ENCODE results near the gene TRMT2A.
"Not testable (repeated sequence)": the region's sequence is repeated elsewhere in the genome, so short reads cannot be mapped to it uniquely, and the experiment has no call there.

Gene TRMT2A

GRCh38 chr22:20088263-20088648 is 28.8 kb downstream of the TRMT2A start:
- no peak for DNase-seq (ENCODE audit: extremely low read depth in 1 of 2, low read depth in 1 of 2)

GRCh38 chr22:20087319-20088262 is 29.4 kb downstream of the TRMT2A start:
- DNase-seq (ENCODE audit: extremely low read depth in 1 of 2, low read depth in 1 of 2): no peak

DNA sequence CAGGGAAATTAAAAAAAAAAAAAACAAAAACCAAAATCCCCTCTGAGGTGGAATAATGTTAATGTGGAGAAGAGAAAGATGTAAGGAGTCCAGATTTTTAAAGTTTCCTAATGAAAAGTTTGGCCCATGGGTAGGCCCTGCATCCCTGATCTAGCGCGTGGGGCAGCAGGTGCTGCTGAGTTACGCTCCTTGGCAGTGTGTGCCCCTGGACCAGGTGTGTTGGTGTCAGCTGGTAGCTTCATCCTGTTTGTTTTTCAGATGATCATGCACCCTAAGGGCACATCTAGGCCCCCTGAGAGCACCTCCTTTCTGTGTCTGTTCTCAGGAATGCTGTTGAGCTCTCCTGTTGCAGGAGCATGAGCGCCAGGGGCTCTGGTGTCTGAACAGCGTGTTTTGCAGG is 30.3 kb downstream of the TRMT2A start:
- DNase-seq (ENCODE audit: extremely low read depth in 1 of 2, low read depth in 1 of 2): no peak

- DNase-seq (ENCODE audit: extremely low read depth in 1 of 2, low read depth in 1 of 2): no peak
Observed at GRCh38 chr22:20086101-20086599, 30.9 kb downstream of the TRMT2A start.

DNA sequence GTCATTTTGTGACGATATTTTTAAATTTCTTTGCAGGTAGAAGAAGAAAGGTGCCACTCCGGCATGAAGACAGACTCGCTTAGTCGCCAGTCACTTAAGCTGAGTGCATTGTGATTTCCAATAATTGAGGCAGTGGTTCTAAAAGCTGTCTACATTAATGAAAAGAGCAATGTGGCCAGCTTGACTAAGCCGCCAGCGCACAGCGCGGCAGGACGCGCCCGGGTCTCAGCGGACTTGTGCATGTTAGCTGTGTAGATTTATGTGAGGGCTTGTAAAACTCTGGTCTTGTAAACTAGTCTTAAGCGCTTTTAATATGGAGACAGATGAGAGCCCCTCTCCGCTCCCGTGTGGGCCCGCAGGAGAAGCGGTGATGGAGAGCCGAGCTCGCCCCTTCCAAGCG is 31.4 kb downstream of the TRMT2A start:
- DNase-seq (ENCODE audit: extremely low read depth in 1 of 2, low read depth in 1 of 2): no peak

- DNase-seq (ENCODE audit: extremely low read depth in 1 of 2, low read depth in 1 of 2): no peak
Observed at GRCh38 chr22:20084547-20085413, 32.2 kb downstream of the TRMT2A start.

DNA sequence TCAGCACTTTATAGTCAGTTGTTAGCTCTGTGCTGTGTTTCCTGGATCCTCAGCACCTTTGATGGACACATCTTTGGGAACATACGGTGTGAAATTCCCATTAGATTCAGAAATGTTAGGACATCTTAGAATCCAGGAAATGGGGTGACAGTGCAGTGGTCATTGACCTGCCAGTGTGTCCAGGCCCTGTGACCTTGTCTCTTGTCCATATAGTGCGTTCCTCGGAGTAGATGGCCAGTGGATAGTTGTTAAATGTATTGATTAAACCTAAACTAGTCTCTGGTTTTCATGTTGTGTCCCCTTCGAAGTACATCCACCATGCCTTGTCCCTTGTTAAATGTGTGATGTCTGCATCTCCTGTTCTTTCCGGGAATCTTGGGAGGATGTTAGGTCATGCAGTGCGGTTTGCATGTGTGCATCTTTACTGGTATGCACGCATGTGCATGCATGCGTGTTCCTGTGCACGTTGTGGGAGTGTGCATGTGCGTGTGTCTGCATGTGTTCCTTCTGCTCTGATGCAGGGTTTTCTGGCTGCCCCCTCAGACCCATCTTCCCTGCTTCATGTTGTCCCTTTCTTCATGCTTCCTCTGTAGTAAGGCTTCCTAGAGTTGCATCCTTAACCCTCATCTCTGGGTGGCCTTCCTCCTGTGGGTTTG is 33.0 kb downstream of the TRMT2A start:
- DNase-seq (ENCODE audit: extremely low read depth in 1 of 2, low read depth in 1 of 2): no peak

- DNase-seq (ENCODE audit: extremely low read depth in 1 of 2, low read depth in 1 of 2): no peak
Observed at GRCh38 chr22:20083157-20083890, 33.7 kb downstream of the TRMT2A start.

DNA sequence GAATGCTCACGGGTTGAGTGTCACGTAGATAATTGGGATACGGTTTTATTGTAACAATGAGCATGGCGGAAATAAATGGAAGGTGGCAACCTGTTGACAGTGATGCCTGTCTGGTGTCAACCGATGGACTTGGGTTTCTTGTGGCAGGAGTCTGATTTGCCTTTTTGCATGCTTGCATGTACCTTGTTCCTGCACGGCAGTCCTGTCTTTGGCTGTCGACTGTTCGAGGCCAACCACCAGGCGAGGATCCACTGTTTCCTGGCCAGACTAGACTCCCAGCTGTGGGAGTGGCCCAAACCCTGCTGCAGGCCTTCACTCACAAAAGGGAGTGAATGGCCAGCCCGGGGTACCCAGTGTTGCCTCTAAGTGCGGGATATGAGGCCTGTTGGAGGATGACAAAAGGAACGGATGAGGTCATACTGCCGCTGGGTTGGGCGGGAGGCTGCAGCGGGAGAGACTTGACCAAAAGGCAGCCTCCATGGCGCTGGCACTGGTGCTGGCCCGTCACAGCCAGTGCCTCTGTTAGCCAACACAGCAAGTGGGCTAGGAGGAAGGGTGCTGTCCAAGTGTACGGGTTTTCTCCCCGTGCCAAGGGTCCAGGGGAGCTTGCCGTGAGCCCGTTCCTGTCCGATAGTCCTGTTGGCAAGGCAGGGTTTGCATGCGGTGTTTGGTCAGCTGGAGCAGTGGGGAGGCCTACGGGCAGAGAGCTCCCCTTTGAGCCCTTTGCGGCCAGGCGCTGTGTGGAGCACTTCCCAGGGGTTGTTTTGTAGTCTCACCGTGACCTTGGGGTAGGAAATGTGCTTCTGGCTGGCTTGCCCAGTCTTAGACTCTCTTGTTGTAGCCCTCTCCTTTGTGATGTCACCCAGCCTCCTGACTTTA is 36.0 kb downstream of the TRMT2A start:
- no peak for DNase-seq (ENCODE audit: extremely low read depth in 1 of 2, low read depth in 1 of 2)

GRCh38 chr22:20080445-20080775 is 36.6 kb downstream of the TRMT2A start:
- peak; percentile 45 to 47 for DNase-seq (ENCODE audit: extremely low read depth in 1 of 2, low read depth in 1 of 2)

GRCh38 chr22:20079745-20080444 is 37.1 kb downstream of the TRMT2A start, which contains the start of gene DGCR8:
TSS of gene DGCR8 (plus strand) at chr22:20080241. CDS start at chr22:20085964, 5,723 bp downstream.
- peak; percentile 22 to 60 for DNase-seq (ENCODE audit: extremely low read depth in 1 of 2, low read depth in 1 of 2)

DNA sequence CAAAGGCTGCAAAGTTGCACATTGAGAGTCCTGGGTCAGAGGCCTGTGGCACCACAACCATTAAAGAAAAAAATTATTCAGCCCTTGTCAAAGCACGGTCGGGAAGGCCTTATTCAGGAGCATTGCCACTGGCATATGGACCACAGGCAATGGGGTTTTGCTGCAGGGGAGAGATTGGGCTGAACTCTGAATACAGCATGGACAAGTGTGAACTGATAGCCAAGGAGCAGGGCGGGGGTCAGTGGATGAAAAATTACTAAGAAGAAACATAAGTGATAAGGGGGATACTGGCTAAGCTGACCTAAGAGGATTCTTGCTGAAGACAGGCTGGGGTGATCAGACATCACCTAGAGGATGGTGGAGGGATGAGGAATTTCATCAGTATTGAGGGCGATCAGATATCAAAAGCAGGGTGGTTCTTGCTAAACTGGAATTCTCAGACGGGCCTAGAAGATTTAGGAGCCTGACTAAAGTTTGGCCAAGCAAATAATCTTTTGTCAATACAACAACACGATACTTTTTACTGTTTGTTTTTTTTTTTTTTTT is 40.3 kb downstream of the TRMT2A start:
- DNase-seq (ENCODE audit: extremely low read depth in 1 of 2, low read depth in 1 of 2): no peak

DNA sequence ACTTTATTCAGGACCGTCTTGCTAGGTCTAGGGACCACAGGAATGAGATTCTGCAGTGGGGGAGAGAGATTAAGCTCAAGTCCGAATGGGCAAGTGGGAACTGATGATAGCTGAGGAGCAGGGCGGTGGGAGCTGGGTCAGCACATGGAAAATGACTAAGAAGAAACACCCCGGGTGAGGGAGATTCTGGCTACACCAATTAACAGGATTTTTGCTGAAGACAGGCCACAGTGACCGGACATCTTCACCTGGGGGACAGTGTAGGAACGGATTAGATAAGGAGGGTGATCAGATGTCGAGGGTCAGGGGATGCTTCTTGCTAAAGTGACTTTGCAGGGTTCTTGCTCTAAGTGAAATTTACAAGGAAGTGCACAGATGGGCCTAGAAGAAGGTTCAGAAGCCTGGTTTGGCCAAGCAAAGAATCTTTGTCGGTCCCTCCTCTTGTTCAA is 45.5 kb downstream of the TRMT2A start:
- no peak for DNase-seq (ENCODE audit: extremely low read depth in 1 of 2, low read depth in 1 of 2)

DNA sequence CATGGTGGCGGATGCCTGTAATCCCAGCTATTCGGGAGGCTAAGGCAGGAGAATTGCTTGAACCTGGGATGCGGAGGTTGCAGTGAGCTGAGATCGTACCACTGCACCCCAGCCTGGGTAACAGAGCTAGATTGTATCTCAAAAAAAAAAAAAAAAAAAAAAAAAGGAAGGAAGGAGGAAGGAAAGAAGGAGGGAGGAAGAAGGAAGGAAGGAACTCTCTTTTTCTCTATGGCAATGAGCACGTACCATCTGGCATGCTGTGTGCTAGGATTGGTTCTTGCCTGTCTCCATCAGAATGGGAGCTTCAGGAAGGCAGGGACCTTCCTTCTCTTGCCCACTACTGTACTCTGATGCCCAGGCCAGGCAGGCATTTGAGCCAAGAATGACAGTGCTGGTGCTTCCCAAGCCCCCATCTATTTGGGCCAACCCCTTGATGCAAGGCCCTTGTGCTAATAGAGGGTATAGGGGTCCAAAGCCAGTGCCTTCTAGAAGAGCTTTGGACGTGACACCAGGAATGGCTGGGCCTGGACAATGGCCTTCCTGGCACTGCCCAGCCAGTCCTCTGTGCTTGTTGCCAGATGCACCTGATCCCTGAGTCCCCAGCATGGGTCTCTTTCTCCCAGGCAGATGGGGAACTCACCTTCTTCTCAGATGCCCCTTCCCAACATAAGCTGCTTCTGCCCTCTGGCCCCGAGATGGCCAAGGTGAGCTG is 47.5 kb downstream of the TRMT2A start:
- DNase-seq (ENCODE audit: extremely low read depth in 1 of 2, low read depth in 1 of 2): no peak

GRCh38 chr22:20068640-20069039 is 48.4 kb downstream of the TRMT2A start:
- no peak for DNase-seq (ENCODE audit: extremely low read depth in 1 of 2, low read depth in 1 of 2)

GRCh38 chr22:20067384-20067682 is 49.7 kb downstream of the TRMT2A start:
- not testable (repeated sequence) for DNase-seq (ENCODE audit: extremely low read depth in 1 of 2, low read depth in 1 of 2)

DNA sequence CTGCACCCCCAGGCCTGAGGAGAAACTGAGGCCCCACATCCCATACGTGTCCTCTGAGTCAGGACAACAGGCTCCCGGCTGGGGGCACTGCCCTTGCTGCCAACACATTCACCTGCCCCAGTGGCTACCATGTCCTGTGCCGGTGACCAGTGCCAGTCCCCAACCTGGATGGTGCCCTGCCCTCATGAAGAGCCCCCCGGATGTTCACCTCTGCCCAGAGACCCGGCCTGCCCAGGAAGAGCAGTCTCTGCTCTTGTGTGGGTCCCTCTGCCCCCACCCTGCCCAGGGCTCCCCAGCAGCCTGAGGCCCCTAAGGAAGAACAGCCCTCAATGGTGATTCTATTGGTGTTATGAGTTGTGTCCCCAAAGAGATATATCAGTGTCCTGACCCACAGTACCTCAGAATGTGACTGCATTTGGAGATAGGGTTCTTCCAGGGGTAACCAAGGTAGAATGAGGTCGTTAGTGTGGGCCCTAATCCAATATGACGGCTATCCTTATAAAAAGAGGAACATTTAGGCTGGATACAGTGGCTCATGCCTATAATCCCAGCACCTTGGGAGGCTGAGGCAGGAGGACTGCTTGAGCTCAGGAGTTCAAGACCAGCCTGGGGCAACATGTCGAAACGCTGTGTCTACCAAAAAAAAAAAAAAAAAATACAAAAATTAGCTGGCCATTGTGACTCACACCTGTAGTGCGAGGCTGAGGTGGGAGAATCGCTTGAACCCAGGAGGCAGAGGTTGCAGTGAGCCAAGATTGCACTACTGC is 50.2 kb downstream of the TRMT2A start:
- no peak for DNase-seq (ENCODE audit: extremely low read depth in 1 of 2, low read depth in 1 of 2)

Measured in stimulated activated CD8-positive, alpha-beta memory T cell treated with anti-CD3 and anti-CD28 coated beads, Interleukin-7, amount 100 ng/mL, for 48 hours (primary cell).